ENCODE results near the gene ME2.

GRCh38 chr18:50870138-50870845 is 8.6 kb upstream of the ME2 start:
- no peak for TF ChIP-seq CTCF (IDR thresholded peaks at IDR 0.05)
- no peak for TF ChIP-seq EZH2 (IDR thresholded peaks at IDR 0.05; ENCODE audit: borderline replicate concordance, insufficient read depth, low read depth, low read length, poor library complexity, severe bottlenecking)

Measured in B cell (primary cell).